GM21360 (cell line): ENCODE data around the gene PNPLA7.
"Not testable (repeated sequence)": the region's sequence is repeated elsewhere in the genome, so short reads cannot be mapped to it uniquely, and the experiment has no call there.

Experiments
- ATAC-seq: cut with Tn5 transposase; IDR thresholded peaks from one replicate; pipeline ENCODE4 v1.9.1; 2021; ENCODE audit warnings: mild to moderate bottlenecking, moderate library complexity; ENCODE audit not compliant: unreplicated experiment

PNPLA7 gene

GRCh38 chr9:137482094-137482781 lies 68.0 kb downstream of the PNPLA7 start:
- no peak for ATAC-seq

GRCh38 chr9:137480686-137481683 lies 69.2 kb downstream of the PNPLA7 start:
- no peak for ATAC-seq

GRCh38 chr9:137479892-137480685 lies 70.1 kb downstream of the PNPLA7 start:
- ATAC-seq, result no peak

GRCh38 chr9:137478962-137479861 lies 71.0 kb downstream of the PNPLA7 start:
- no peak for ATAC-seq

GRCh38 chr9:137478613-137478961 lies 71.6 kb downstream of the PNPLA7 start:
- no peak for ATAC-seq

GRCh38 chr9:137477778-137478612 lies 72.2 kb downstream of the PNPLA7 start:
- no peak for ATAC-seq

GRCh38 chr9:137476856-137477255 lies 73.3 kb downstream of the PNPLA7 start:
- no peak for ATAC-seq

GRCh38 chr9:137475666-137476065 lies 74.5 kb downstream of the PNPLA7 start:
- ATAC-seq, result no peak

- ATAC-seq, result no peak
These were observed 75.9 kb downstream of the PNPLA7 start for GRCh38 chr9:137474271-137474670.

GRCh38 chr9:137470785-137471184 lies 79.4 kb downstream of the PNPLA7 start:
- ATAC-seq, result no peak

- no peak for ATAC-seq
These were observed 82.3 kb downstream of the PNPLA7 start for GRCh38 chr9:137467896-137468295.

- no peak for ATAC-seq
These were observed 83.0 kb downstream of the PNPLA7 start for GRCh38 chr9:137467161-137467581.

GRCh38 chr9:137466389-137467085 lies 83.7 kb downstream of the PNPLA7 start:
- not testable (repeated sequence) for ATAC-seq

- no peak for ATAC-seq
These were observed 84.3 kb downstream of the PNPLA7 start for GRCh38 chr9:137465720-137466388.

- no peak for ATAC-seq
These were observed 85.0 kb downstream of the PNPLA7 start for GRCh38 chr9:137465000-137465719.

- ATAC-seq, result no peak
These were observed 85.8 kb downstream of the PNPLA7 start for GRCh38 chr9:137464291-137464999.

- ATAC-seq, result no peak
These were observed 86.3 kb downstream of the PNPLA7 start for GRCh38 chr9:137463931-137464290.
